AG08395 (cell line): ENCODE measurements around the gene ZFP62.
"Not testable (repeated sequence)": the region's sequence is repeated elsewhere in the genome, so short reads cannot be mapped to it uniquely, and the experiment has no call there.

Source experiments
- DNase-seq: peaks from one replicate; pipeline ENCODE4 v3.0.0; 2012; ENCODE audit warnings: mixed read lengths, low spot score

The ZFP62 gene

GRCh38 chr5:180830253-180831138 lies 30.6 kb downstream of the ZFP62 start:
- DNase-seq: no peak

- DNase-seq: no peak
These were observed 31.4 kb downstream of the ZFP62 start for GRCh38 chr5:180829726-180830125.

DNA sequence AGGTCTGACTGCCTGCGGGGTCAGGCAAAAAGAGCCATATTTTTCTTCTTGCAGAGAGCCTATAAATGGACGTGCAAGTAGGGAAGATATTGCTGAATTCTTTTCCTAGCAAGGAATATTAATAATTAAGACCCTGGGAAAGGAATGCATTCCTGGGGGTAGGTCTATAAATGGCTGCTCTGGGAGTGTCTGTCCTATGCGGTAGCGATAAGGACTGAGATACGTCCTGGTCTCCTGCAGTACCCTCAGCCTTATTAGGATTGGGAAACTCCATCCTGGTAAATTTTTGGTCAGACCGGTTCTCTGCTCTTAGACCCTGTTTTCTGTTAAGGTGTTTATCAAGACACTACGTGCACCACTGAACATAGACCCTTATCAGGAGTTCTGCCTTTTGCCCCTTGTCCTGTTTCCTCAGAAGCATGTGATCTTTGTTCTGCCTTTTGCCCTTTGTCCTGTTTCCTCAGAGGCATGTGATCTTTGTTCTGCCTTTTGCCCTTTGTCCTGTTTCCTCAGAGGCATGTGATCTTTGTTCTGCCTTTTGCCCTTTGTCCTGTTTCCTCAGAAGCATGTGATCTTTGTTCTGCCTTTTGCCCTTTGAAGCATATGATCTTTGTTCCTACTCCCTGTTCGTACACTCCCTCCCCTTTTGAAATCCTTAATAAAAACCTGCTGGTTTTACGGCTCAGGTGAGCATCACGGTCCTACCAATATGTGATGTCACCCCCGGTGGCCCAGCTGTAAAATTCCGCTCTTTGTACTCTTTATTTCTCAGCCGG lies 32.1 kb downstream of the ZFP62 start:
- not testable (repeated sequence) for DNase-seq

DNA sequence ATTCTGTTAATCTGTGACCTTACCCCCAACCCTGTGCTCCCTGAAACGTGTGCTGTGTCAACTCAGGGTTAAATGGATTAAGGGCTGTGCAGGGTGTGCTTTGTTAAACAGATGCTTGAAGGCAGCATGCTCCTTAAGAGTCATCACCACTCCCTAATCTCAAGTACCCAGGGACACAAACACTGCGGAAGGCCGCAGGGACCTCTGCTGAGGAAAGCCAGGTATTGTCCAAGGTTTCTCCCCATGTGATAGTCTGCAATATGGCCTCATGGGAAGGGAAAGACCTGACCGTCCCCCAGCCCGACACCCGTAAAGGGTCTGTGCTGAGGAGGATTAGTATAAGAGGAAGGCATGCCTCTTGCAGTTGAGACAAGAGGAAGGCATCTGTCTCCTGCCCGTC lies 33.7 kb downstream of the ZFP62 start:
- not testable (repeated sequence) for DNase-seq

- peak; percentile 45 for DNase-seq
These were observed 35.1 kb downstream of the ZFP62 start for GRCh38 chr5:180825768-180826525.

DNA sequence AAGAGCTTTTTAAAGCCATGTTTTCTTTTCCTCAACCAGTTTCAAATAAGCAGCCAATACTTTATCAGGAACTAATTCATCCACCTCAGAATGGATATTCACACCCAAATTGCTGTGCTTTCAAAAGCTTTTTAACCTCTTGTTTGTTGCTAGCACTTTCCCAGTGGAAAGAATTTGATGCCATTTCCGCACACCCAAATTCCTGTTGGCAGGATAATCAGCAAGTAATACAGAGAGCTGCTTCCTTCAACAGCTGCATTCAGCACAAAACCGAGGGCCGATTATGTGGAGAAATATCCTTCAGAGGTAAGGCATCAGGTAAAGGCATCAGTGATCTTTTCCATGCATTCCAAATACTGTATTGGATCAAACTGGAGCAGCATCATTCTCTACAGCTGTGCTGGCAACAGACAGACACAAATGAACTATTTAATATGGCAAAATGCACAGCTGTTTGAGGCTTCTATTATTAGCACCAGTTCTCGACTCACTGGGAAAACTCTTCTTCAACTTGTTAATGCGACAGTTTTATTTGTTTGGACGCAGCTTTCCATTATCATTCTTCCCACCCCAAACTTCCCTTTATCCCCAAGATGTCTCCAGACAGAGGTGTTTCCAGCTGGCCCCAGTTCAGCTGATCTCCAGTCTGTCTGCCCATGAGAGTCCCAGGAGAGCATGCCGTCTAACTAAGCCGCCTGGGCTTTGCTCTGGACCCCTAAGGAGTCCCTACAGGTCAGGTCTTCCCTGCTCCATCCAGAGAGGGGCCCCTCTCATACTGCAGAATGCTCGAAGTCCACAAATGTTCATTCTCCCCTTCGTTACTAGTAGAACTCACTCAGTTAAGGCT lies 36.2 kb downstream of the ZFP62 start:
- DNase-seq: no peak

GRCh38 chr5:180823940-180824629 lies 37.0 kb downstream of the ZFP62 start:
- DNase-seq: no peak

DNA sequence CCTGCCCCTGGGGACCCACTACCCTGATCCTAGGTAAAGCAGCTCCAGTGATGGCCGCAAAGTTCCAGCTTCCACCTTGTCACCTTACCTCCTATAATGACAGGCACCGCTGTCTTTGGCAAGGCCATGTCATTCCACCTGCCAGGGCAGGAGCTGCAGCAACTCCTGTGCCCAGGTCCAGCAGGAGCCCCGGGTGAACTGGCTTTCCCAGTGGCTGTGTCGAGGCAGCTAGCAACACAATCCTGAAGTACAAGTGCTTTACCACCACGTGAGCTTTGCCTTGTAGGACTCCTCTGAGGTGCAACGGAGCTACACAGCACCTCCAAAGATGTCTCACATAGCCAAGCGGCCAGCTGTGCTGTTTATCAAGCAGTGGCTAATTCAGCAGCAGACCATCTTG lies 37.7 kb downstream of the ZFP62 start:
- no peak for DNase-seq

DNA sequence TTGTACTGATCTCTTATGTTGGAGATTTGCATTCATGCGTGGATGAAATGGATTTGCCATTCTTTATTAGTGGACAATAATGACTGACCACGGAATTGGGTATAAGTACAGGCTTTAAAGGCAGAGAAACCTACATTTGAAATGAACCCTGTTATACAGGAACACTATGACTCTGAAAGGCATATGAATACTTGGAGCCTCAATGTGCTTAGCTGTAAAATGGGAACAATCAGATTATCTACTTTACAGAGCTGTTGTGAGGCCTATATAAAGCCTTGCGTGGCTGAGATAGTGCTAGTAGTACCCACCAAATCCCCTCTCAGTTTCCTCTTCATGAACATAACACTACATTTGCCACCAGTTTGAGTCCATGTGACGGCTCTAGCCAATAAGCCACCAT lies 39.5 kb downstream of the ZFP62 start:
- no peak for DNase-seq

- no peak for DNase-seq
These were observed 40.2 kb downstream of the ZFP62 start for GRCh38 chr5:180820788-180821321.

GRCh38 chr5:180818677-180819341 lies 42.3 kb downstream of the ZFP62 start:
- DNase-seq: no peak

- DNase-seq: no peak
These were observed 43.0 kb downstream of the ZFP62 start for GRCh38 chr5:180817893-180818674.

- DNase-seq: no peak
These were observed 44.2 kb downstream of the ZFP62 start for GRCh38 chr5:180816608-180817534.

DNA sequence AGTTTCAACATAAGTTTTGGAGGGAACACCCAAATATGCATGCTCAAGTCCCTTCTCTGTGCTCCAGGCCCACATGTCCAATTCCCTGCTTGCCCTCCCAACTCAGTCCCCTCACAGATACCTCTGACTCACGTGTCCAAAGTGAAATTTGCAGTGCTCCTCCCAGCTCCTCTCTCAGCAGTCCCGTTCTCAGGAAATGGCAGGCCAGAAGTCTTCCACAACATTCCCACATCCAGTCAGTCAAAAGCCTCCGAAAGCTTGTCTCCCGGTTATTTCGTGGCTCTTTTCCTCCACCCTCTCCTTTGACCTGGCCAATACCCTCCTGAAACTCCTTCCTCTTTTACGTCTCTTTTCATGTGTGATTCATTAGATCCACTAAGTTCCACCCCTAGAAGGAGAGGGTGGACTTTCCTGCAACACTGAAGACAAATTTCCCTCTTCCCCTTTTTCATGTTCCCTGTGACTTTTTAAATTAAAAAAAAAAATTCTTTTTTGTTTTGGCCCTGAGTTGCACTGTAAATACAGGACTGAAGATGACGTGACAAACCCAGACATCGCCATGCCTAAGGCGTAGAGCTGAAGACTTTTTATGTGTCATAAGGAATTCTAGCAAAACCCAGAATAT lies 45.7 kb downstream of the ZFP62 start:
- DNase-seq: no peak

- DNase-seq: no peak
These were observed 47.7 kb downstream of the ZFP62 start for GRCh38 chr5:180813420-180813819.

GRCh38 chr5:180811623-180812124 lies 49.4 kb downstream of the ZFP62 start:
- DNase-seq: no peak

- peak; percentile 35 for DNase-seq
These were observed 50.0 kb downstream of the ZFP62 start for GRCh38 chr5:180810959-180811622.
